IMR-90 (cell line): Measurements from ENCODE around the gene GNG7.
"Not testable (repeated sequence)": the region's sequence is repeated elsewhere in the genome, so short reads cannot be mapped to it uniquely, and the experiment has no call there.

Experiments used
- BHLHE40 ChIP-seq: fragments of 150-350 bp; IDR thresholded peaks from 2 replicates; pipeline ENCODE4 v1.6.1; 2016; ENCODE audit warnings: mild to moderate bottlenecking, low read depth, low read length
- CEBPB ChIP-seq: IDR thresholded peaks from 2 replicates; pipeline ENCODE4 v1.6.1; 2012; ENCODE audit warnings: low read depth, low read length, improper control_type of control experiment
- MAFK ChIP-seq: IDR thresholded peaks from 2 replicates; pipeline ENCODE4 v1.6.1; 2012; ENCODE audit warnings: low read depth, low read length, improper control_type of control experiment
- TF ChIP-seq, protein P1 (sequence below): conservative IDR thresholded peaks from 2 replicates; pipeline ENCODE4 v1.5.1; 2012; ENCODE audit warnings: mild to moderate bottlenecking, low read depth, low read length, improper control_type of control experiment
- TF ChIP-seq, protein P2 (sequence below): fragments of 150-350 bp; IDR thresholded peaks from 2 replicates; pipeline ENCODE4 v1.6.1; 2016; ENCODE audit warnings: low read depth, mild to moderate bottlenecking, low read length, moderate library complexity, borderline replicate concordance

DNA sequence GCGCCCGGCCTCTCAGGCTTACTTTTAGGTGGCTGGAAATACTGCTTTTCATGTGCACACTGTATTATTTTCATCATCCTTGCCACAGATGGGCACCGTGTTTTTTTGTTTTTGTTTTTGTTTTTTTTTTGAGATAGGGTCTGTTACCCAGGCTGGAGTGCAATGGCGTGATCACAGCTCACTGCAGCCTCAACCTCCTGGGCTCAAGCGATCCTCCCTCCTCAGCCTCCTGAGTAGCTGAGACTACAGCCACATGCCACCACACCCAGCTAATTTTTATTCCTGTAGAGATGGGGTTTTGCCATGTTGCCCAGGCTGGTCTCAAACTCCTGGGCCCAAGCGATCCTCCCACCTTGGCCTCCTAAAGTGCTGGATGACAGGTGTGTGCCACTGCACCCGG, 144.4 kb downstream of the GNG7 start:
- TF ChIP-seq, protein P1, sequence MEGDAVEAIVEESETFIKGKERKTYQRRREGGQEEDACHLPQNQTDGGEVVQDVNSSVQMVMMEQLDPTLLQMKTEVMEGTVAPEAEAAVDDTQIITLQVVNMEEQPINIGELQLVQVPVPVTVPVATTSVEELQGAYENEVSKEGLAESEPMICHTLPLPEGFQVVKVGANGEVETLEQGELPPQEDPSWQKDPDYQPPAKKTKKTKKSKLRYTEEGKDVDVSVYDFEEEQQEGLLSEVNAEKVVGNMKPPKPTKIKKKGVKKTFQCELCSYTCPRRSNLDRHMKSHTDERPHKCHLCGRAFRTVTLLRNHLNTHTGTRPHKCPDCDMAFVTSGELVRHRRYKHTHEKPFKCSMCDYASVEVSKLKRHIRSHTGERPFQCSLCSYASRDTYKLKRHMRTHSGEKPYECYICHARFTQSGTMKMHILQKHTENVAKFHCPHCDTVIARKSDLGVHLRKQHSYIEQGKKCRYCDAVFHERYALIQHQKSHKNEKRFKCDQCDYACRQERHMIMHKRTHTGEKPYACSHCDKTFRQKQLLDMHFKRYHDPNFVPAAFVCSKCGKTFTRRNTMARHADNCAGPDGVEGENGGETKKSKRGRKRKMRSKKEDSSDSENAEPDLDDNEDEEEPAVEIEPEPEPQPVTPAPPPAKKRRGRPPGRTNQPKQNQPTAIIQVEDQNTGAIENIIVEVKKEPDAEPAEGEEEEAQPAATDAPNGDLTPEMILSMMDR: not testable (repeated sequence)
- TF ChIP-seq, protein P2, sequence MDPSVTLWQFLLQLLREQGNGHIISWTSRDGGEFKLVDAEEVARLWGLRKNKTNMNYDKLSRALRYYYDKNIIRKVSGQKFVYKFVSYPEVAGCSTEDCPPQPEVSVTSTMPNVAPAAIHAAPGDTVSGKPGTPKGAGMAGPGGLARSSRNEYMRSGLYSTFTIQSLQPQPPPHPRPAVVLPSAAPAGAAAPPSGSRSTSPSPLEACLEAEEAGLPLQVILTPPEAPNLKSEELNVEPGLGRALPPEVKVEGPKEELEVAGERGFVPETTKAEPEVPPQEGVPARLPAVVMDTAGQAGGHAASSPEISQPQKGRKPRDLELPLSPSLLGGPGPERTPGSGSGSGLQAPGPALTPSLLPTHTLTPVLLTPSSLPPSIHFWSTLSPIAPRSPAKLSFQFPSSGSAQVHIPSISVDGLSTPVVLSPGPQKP: not testable (repeated sequence)
- not testable (repeated sequence) for TF ChIP-seq BHLHE40, MAFK, CEBPB
